H1 (cell line): ENCODE measurements around the gene ZFP82. TPM values are rescaled to one million over a fixed set of nuclear protein-coding genes. Genes with fewer than 3 reads are reported as not detected.

Experiments used
- CTCF ChIA-PET: fragments of 300-600 bp; sonication (Branson Sonifier 250); formaldehyde crosslinking; loops from one replicate; lab custom pipeline; 2021; ENCODE audit not compliant: partially characterized antibody; lab: Charles Lee
- POLR2A ChIA-PET: fragments of 300-600 bp; sonication (Branson Sonifier 250); formaldehyde crosslinking; loops from one replicate; lab custom pipeline; 2021; ENCODE audit warnings: inconsistent platforms; ENCODE audit not compliant: partially characterized antibody; lab: Charles Lee
- DNase-seq, 2 experiments: peaks; one replicate each; pipeline versions ENCODE4 v3.0.0 to v3.0.0-alpha.2; 2010 to 2022; ENCODE audit warnings: low spot score in 2 of 2, low read depth in 1 of 2, mixed read lengths in 1 of 2
- FAIRE-seq: peaks from 2 replicates; lab custom pipeline; 2011; peaks lifted over from hg19 to GRCh38; lab: Jason Lieb, UNC
- H2AFZ ChIP-seq: 2 replicates; pipeline ENCODE4 v1.8.1; 2012; ENCODE audit warnings: low read length, inconsistent platforms
- H2AK5ac ChIP-seq: 2 replicates; pipeline ENCODE4 v1.6.1; 2013; ENCODE audit warnings: low read depth, low read length
- H2BK120ac ChIP-seq: replicated peaks from 2 replicates; pipeline ENCODE3; 2013; ENCODE audit warnings: low read depth, low read length, inconsistent platforms
- H2BK12ac ChIP-seq: 2 replicates; pipeline ENCODE4 v1.6.1; 2013; ENCODE audit warnings: low read depth, low read length
- H2BK15ac ChIP-seq: 2 replicates; pipeline ENCODE4 v1.6.1; 2013; ENCODE audit warnings: low read length
- H2BK20ac ChIP-seq: 2 replicates; pipeline ENCODE4 v1.6.1; 2013; ENCODE audit warnings: low read length
- H2BK5ac ChIP-seq: 2 replicates; pipeline ENCODE4 v1.6.1; 2013; ENCODE audit warnings: low read depth, low read length
- H3K14ac ChIP-seq: 2 replicates; pipeline ENCODE4 v1.6.1; 2013; ENCODE audit warnings: inconsistent platforms; ENCODE audit not compliant: insufficient read length
- H3K18ac ChIP-seq: 2 replicates; pipeline ENCODE4 v1.6.1; 2013; ENCODE audit warnings: low read length; ENCODE audit errors: extremely low read depth
- H3K23ac ChIP-seq: 2 replicates; pipeline ENCODE4 v1.6.1; 2013; ENCODE audit warnings: inconsistent platforms; ENCODE audit not compliant: insufficient read length
- H3K23me2 ChIP-seq: 2 replicates; pipeline ENCODE4 v1.6.1; 2013; ENCODE audit warnings: low read depth, low read length
- H3K27ac ChIP-seq: 2 replicates; pipeline ENCODE4 v1.6.1; 2011; ENCODE audit warnings: low read depth, low read length, inconsistent platforms
- H3K27me3 ChIP-seq, 4 experiments: replicated peaks in 1 of 4; 1 replicate in 1 of 4; 2 replicates in 3 of 4; pipeline versions ENCODE4 v1.6.1 to v1.8.1; 2011 to 2013; ENCODE audit warnings: low read length in 3 of 4, mild to moderate bottlenecking in 3 of 4, inconsistent platforms in 2 of 4, mixed read lengths in 2 of 4, moderate library complexity in 1 of 4; ENCODE audit not compliant: control insufficient read depth in 3 of 4, insufficient read depth in 3 of 4; ENCODE audit errors: extremely low read depth in 1 of 4
- H3K36me3 ChIP-seq, 4 experiments: 2 replicates each; pipeline versions ENCODE4 v1.6.1 to v1.8.1; 2011 to 2013; ENCODE audit warnings: mild to moderate bottlenecking in 4 of 4, low read length in 3 of 4, moderate library complexity in 2 of 4, control low read depth in 1 of 4, inconsistent platforms in 1 of 4; ENCODE audit not compliant: insufficient read depth in 4 of 4, control insufficient read depth in 2 of 4
- H3K4ac ChIP-seq: replicated peaks from 2 replicates; pipeline ENCODE3; 2013; ENCODE audit warnings: low read length, low read depth, mixed read lengths, inconsistent platforms; ENCODE audit not compliant: insufficient read length
- H3K4me1 ChIP-seq, 4 experiments: replicated peaks in 1 of 4; 1 replicate in 1 of 4; 2 replicates in 3 of 4; pipeline versions ENCODE4 v1.6.1 to v1.8.1; 2011 to 2013; ENCODE audit warnings: low read length in 3 of 4, inconsistent platforms in 2 of 4, mixed read lengths in 1 of 4; ENCODE audit not compliant: insufficient read depth in 4 of 4, control insufficient read depth in 3 of 4
- H3K4me2 ChIP-seq, 2 experiments: 2 replicates each; pipeline versions ENCODE4 v1.6.1 to v1.8.1; 2011 to 2013; ENCODE audit warnings: low read depth in 2 of 2, low read length in 2 of 2, control low read depth in 1 of 2, inconsistent platforms in 1 of 2, mild to moderate bottlenecking in 1 of 2; ENCODE audit not compliant: insufficient read depth in 1 of 2
- H3K4me3 ChIP-seq, 4 experiments: fragments of 200-600, 300-600 bp in 1 of 4; sonication (generic), shearing (Covaris generic), sonication (Bioruptor Twin) in 1 of 4; 2 replicates each; pipeline versions ENCODE4 v1.5.1 to v1.8.1; 2011 to 2016; ENCODE audit warnings: low read length in 4 of 4, low read depth in 3 of 4, control low read depth in 2 of 4, inconsistent platforms in 2 of 4, mild to moderate bottlenecking in 2 of 4, mixed read lengths in 1 of 4, moderate library complexity in 1 of 4; ENCODE audit not compliant: insufficient read depth in 2 of 4; ENCODE audit errors: extremely low read depth in 1 of 4
- H3K56ac ChIP-seq: replicated peaks from 2 replicates; pipeline ENCODE3; 2013; ENCODE audit warnings: low read depth, mild to moderate bottlenecking, mixed read lengths, low read length, inconsistent platforms; ENCODE audit not compliant: insufficient read length
- H3K79me1 ChIP-seq: 2 replicates; pipeline ENCODE4 v1.6.1; 2013; ENCODE audit warnings: low read depth, low read length, control low read depth
- H3K79me2 ChIP-seq, 2 experiments: 2 replicates each; pipeline versions ENCODE4 v1.6.1 to v1.8.1; 2012 to 2013; ENCODE audit warnings: low read length in 2 of 2, mild to moderate bottlenecking in 2 of 2, inconsistent platforms in 1 of 2; ENCODE audit not compliant: insufficient read depth in 2 of 2, control insufficient read depth in 1 of 2
- H3K9ac ChIP-seq, 4 experiments: replicated peaks in 1 of 4; 1 replicate in 1 of 4; 2 replicates in 3 of 4; pipeline versions ENCODE4 v1.6.1 to v1.8.1; 2011 to 2013; ENCODE audit warnings: low read depth in 3 of 4, low read length in 3 of 4, control low read depth in 2 of 4, mild to moderate bottlenecking in 2 of 4, moderate library complexity in 2 of 4, inconsistent platforms in 1 of 4; ENCODE audit errors: extremely low read depth in 1 of 4
- H3K9me3 ChIP-seq, 2 experiments: 2 replicates each; pipeline versions ENCODE4 v1.6.1 to v1.8.1; 2012 to 2013; ENCODE audit warnings: mild to moderate bottlenecking in 2 of 2, moderate library complexity in 2 of 2, control low read depth in 1 of 2, inconsistent platforms in 1 of 2, low read depth in 1 of 2, low read length in 1 of 2, mixed read lengths in 1 of 2; ENCODE audit not compliant: insufficient read depth in 2 of 2
- H4K20me1 ChIP-seq, 2 experiments: replicated peaks in 1 of 2; 2 replicates each; pipeline versions ENCODE3 to v1.8.1; 2011 to 2013; ENCODE audit warnings: inconsistent platforms in 2 of 2, low read length in 2 of 2, mild to moderate bottlenecking in 1 of 2; ENCODE audit not compliant: insufficient read depth in 2 of 2, control insufficient read depth in 1 of 2
- H4K5ac ChIP-seq: 2 replicates; pipeline ENCODE4 v1.6.1; 2013; ENCODE audit warnings: low read length, low read depth, mixed read lengths, inconsistent platforms; ENCODE audit not compliant: insufficient read length
- H4K8ac ChIP-seq: 2 replicates; pipeline ENCODE4 v1.8.0; 2013; ENCODE audit warnings: mild to moderate bottlenecking, moderate library complexity, low read length, inconsistent platforms; ENCODE audit not compliant: insufficient read depth; ENCODE audit errors: extremely low read depth
- H4K91ac ChIP-seq: replicated peaks from 2 replicates; pipeline ENCODE3; 2013; ENCODE audit warnings: low read length, mixed read lengths, inconsistent platforms; ENCODE audit not compliant: insufficient read length
- CHD1 ChIP-seq: IDR thresholded peaks from 2 replicates; pipeline ENCODE4 v1.6.1; 2012; ENCODE audit warnings: low read depth, low read length, improper control_type of control experiment
- E2F6 ChIP-seq: IDR thresholded peaks from 2 replicates; pipeline ENCODE4 v1.6.1; 2012; ENCODE audit warnings: inconsistent platforms
- KDM4A ChIP-seq: IDR thresholded peaks from one replicate; pipeline ENCODE4 v1.7.1; 2012; ENCODE audit warnings: low read depth, mild to moderate bottlenecking, moderate library complexity, low read length, inconsistent platforms; ENCODE audit not compliant: severe bottlenecking
- POLR2AphosphoS5 ChIP-seq: IDR thresholded peaks from 2 replicates; pipeline ENCODE4 v1.6.1; 2011; ENCODE audit warnings: low read depth, low read length
- SUZ12 ChIP-seq: fragments of 200-600 bp; sonication (generic); IDR thresholded peaks from 2 replicates; pipeline ENCODE4 v1.6.1; 2012; ENCODE audit warnings: mild to moderate bottlenecking, inconsistent platforms, low read length, moderate library complexity, mixed read lengths
- WGBS, 2 experiments: shearing (Covaris generic) in 1 of 2; methylation state at CpG; one replicate each; pipeline versions ENCODE4 v1.1.6 to v1.1.7; 2013 to 2015; ENCODE audit warnings: low lambda C conversion rate in 2 of 2, mixed read lengths in 2 of 2, inconsistent platforms in 1 of 2, low coverage in 1 of 2, missing lambda C conversion rate in 1 of 2; ENCODE audit not compliant: insufficient replicate concordance in 2 of 2, insufficient coverage in 1 of 2, insufficient read length in 1 of 2; ENCODE audit errors: extremely low coverage in 1 of 2, missing lambda C conversion rate in 1 of 2; 5-methylcytosine and 5-hydroxymethylcytosine counted together
- polyA plus RNA-seq, 7 experiments: library from polyadenylated mRNA; depleted of rRNA in 3 of 7; stranded (reverse) in 5 of 7; unstranded in 2 of 7; fragments of >200 nt in 5 of 7; fragments of 200-250 nt in 2 of 7; gene quantifications; 1 replicate in 5 of 7; 2 replicates in 1 of 7; 4 replicates in 1 of 7; pipeline versions ENCODE4 v1.2.1 to v1.2.3, GENCODE V29; 2011 to 2013; ENCODE audit warnings: missing spikeins in 2 of 7, mixed read lengths in 2 of 7
- total RNA-seq: library from RNA; stranded (reverse); fragmentation: NEBNext Ultra II Directional; extraction: Animal tissue kit (Norgen Biotek cat#: 25700); gene quantifications from 2 replicates; pipeline ENCODE4 v1.2.1, GENCODE V29; 2021

Gene ZFP82
- total and polyA plus RNA-seq, 2 of the 8 experiments (the other 6 are each of a cell fraction or from before 2014, with no cell fraction given), result 4.8 to 16.5 TPM

DNA sequence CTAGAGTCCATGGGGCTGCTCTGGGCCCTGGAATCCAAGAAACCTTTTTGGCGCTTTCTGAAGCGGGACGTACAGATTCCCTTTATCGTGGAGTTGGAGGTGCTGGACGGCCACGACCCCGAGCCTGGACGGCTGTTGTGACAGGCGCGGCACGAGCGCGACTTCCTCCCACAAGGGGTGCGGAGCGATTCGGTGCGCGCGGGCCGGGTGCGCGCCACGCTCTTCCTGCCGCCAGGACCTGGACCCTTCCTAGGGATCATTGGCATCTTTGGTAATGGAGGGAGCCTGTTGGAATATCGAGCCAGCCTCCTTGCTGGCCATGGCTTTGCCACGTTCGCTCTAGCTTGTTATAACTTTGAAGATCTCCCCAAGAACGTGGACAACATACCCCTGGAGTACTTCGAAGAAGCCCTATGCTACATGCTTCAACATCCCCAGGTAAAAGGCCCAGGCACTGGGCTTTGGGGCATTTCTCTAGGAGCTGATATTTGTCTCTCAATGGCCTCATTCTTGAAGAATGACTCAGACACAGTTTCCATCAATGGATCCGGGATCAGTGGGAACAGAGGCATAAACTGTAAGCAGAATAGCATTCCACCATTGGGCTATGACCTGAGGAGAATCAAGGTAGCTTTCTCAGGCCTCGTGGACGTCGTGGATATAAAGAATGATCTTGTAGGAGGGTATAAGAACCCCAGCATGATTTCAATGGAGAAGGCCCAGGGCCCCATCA is 3.5 kb upstream of the ZFP82 start:
- H3K9ac ChIP-seq, result no peak overlapping the region

More for the DNA sequence above, 3.5 kb upstream of the ZFP82 start:
- Histone ChIP-seq H3K79me2 (peaks cover 0 to 13% of the 10 kb centered on the region in 2 experiments; a peak in 3 of 4 replicates), H4K8ac (peak overlapping the region; percentile 73), H3K14ac (no peak overlapping the region), H2BK12ac (0 out of 2 replicates have a peak overlapping the region, but pooled peaks have one; percentile 50), H3K27me3 (peaks cover 0 to 32% (median 11%) of the 10 kb centered on the region in 4 experiments; a peak in 5 of 7 replicates), H2AK5ac (no peak overlapping the region), H3K4ac (no peak overlapping the region), H3K27ac (no peak overlapping the region), H3K4me3 (peak overlapping the region; percentile 29 to 56 (median 42)), H3K23me2 (peaks cover 9% of the 10 kb centered on the region; the same call in 1 of the 2 replicates), H2BK20ac (no peak overlapping the region), H4K91ac (peak overlapping the region; percentile 46), H3K18ac (peak overlapping the region; percentile 40), H3K36me3 (no peaks in the 10 kb centered on the region), H2BK120ac (no peak overlapping the region), H2BK5ac (peak overlapping the region; percentile 44; the same call in 1 of the 2 replicates), H3K4me1 (no peaks in the 10 kb centered on the region; a peak in 3 of 7 replicates), H3K23ac (no peak overlapping the region), H3K9me3 (no peaks in the 10 kb centered on the region), H3K79me1 (peaks cover 6% of the 10 kb centered on the region; the same call in 1 of the 2 replicates), H3K4me2 (peak overlapping the region; percentile 26 to 65), H2BK15ac (no peak overlapping the region; the same call in 1 of the 2 replicates), H2AFZ (peak overlapping the region; percentile 55; the same call in 1 of the 2 replicates), H4K20me1 (no peaks in the 10 kb centered on the region), H4K5ac (no peak overlapping the region), H3K56ac (no peak overlapping the region)
- 53% methylated on average over 24 of the region's 33 CpGs; no CpG with 5 or more reads in 1 of the 2 experiments for WGBS, 2 experiments
- ChIA-PET CTCF (interaction anchor here (0.6 to 1.1 kb wide), 4 partner anchors 8 to 1047 kb away, joined by 3 to 4 read pairs (median 3); partner anchors contain the start of gene ZNF570), POLR2A (interaction anchor here (0.9 to 5.5 kb wide), 5 partner anchors 8 to 67 kb away, joined by 3 to 54 read pairs (median 4); partner anchors contain the start of gene ZNF566)
- TF ChIP-seq CHD1 (no peak), KDM4A (peak; percentile 4), SUZ12 (peak; percentile 20; the same call in 1 of the 2 replicates), POLR2AphosphoS5 (no peak), E2F6 (peak; percentile 6; the same call in 1 of the 2 replicates)
- FAIRE-seq (no peak), DNase-seq (no peak)
